Measurements from ENCODE around the gene PRKCZ.

The PRKCZ gene

DNA sequence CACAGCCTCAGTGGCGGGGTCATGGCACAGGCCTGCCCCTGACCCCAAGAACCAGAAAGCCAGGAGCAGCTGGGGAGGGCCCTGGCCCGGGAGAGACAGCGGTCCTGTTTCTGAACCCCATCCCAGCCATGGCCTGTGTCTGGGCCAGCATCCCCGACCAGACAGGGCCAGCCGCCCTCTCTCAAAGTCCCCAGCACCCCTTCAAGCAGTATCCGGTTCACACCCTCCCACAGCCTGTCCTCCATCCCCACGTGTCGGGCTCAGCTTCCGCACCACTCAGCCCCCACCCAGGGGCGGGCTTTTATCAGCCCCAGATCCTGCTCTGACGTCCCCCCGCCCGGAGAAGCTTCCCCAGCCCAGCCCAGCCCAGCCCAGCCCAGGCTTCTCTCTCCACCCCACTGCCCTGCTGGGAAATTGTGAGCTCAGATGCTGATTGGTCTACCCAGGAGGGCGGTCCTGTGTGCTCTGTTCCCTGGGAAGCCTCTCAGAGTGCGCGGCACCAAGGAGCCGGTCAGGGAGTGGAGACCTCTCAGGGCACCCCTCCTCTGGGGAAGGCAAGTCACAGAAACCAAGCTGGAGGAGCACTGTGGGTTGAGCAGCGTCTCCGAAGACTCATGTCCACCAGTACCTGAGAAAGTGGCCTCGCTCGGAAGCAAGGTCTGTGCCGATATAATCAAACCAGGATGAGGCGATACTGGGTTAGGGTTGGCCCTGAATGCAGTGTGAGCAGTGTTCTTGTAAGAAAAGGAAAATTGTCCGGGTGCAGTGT, 149.0 kb downstream of the PRKCZ start:
- peak; percentile 60 for DNase-seq

- no peak for DNase-seq
Observed at GRCh38 chr1:2200308-2200943, 150.2 kb downstream of the PRKCZ start.

DNA sequence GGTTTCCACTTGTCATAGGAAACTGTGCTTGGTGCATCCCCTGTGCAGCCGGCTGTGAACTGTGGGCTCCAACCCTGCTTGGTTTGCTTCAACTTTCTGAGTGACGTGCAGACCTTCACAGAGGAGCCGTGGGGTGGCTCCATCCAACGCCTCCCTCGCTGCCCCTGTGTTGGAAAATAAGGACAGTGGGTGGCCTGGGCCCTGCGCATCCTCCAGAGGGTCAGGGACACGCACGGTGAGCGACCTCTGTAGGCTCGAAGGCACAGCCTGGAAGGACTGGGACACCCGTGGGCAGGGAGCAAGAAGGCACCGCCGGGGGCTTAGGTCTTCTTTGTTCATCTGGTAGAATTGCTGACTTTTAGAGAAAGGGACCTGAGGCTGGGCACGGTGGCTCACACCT, 150.9 kb downstream of the PRKCZ start:
- no peak for DNase-seq

DNA sequence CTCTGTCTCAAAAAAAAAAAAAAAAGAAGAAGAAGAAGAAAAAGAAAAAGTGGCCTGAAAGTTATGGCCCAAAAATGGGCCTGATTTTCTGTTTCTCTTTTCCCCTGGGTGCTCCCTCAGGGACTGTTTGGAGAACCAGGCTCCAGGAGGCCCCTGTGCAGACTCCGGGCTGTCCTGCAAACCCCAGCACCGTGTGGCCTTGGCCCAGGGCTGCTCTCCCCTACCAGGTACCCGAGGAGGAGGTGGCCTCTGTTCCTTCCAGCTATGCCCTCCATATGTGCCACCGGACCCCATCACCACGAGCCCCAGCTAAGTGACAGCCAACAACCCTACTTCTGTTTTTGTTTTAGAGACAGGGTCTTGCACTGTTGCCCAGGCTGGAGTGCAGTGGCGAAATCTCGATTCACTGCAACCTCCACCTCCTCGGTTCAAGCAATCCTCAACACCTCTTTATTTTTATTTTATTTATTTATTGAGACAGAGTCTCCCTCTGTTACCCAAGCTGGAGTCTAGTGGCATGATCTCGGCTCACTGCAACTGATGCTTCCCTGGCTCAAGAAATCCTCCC, 151.9 kb downstream of the PRKCZ start:
- no peak for DNase-seq

DNA sequence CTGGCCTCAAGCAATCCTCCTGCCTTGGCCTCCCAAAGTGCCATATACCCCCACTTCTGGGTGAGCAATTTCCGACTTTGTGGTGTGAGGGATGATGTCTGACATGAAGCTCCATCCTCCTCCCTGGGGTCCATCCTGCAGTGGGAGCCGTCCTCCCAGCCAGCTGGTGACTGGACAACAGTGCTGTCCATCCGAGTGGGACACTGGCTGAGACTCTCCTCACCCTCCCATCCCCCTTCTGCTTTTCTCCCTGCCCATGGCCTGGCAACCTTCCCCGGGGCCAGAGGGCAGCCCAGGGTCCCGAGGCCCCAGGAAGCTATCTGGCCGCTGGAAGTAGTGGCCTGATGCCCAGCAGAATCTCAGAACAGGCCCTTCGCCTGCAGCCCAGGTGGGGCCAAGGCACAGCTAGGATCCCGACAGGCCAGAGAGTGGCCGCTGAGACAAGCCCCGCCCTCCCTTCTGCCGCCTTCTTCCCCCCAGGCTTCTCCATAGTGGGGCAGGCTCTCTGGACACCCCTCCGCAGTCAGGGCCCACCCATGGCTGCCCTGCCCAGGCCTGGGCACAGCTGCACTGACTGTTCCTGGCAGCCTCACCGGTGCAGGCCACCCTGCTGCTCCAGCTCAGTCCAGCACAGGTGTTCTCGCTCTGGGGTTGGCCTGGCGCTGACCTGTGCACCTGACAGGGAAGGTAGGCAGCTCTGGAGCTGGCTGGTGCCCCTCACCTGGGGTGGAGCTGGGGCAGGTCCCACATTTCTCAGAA, 152.8 kb downstream of the PRKCZ start:
- DNase-seq: no peak

- no peak for DNase-seq
Observed at GRCh38 chr1:2203671-2204414, 153.6 kb downstream of the PRKCZ start.

- DNase-seq: peak; percentile 20
Observed at GRCh38 chr1:2204415-2205190, 154.4 kb downstream of the PRKCZ start.

DNA sequence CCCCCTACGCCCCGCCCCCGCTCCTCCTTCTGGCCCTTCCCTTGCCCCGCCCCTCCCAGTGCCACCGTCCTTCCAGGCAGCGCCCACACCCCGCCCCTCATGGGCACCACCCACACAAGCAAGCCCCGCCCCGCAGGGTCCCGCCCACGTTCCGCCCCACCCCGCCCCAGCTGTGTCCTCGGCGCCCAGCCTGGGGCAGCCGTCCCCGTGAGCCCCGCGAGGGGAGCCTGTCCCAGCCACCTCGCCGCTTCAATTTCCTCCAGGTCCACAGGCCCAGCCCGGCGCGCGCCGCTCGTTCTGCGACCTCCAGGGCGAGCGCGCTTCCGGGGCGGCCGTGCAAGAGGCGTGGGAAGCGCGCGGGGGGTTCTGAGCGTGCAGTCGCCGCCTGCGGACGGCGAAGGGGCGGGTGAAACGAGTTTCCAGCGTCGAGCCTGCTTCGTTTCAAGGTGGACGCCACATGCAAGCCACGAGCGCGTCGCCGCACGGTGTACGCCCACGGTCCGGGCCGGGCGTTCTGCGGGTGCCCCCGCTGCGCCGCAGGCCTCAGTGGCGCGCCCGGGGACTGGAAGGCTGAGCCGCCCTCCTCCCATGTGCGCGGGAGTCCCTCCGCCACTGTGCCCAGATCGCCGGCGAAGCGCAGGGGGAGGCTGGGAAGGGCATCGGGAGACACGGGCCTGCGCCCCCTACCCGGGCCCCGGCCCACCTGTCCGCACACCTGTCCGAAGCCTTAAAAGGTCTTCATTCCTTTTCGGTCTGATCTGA, 155.2 kb downstream of the PRKCZ start:
- peak; percentile 72 for DNase-seq

- no peak for DNase-seq
Observed at GRCh38 chr1:2206813-2207487, 156.7 kb downstream of the PRKCZ start.

DNA sequence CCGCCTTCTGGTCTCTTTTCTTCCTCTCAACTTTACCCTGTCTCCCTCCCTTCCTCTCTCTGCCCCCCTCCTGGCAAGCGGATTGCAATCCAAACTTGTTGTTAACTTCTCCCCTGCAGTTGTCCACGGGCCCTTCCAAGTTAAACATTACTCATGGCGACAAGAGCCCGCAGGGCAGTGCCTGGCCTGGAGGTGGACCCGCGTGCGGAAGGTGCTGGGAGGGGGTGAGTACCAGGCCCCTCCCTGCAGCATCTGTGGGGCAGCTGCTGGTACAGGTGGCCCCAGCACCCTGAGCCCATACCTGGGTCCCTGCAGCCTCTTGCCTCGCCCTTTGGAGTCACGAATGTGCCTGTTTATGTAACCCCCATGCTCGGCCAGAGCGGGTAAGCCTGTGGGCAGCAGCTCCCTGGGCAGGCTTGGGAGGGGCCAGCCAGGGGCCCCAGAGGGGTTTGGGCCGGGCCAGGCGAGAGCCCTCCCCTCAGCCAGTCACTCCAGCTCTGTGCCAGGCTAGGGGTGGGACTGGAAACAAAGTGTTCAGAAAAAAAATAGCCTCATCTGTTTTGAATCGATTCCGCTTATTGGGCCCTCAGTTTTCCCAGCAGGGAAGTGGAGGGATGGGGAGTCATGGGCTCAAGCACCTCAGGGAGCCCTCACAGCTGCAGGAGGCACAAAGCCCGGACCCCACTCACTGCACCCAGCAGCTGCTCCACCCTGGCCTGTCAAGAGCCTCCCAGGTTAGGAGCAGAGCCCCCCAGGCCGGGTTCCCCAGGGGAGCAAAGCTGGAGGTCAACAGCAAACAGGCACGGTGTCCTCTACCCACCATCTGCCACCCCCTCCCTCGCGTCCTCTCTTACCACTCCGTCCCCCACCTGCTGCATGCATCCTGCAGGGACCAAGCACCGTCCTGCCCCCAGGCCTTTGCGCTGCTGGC, 158.4 kb downstream of the PRKCZ start:
- DNase-seq: no peak

GRCh38 chr1:2209400-2210083, 159.3 kb downstream of the PRKCZ start:
- DNase-seq: no peak

GRCh38 chr1:2210084-2210653, 160.0 kb downstream of the PRKCZ start:
- no peak for DNase-seq

DNA sequence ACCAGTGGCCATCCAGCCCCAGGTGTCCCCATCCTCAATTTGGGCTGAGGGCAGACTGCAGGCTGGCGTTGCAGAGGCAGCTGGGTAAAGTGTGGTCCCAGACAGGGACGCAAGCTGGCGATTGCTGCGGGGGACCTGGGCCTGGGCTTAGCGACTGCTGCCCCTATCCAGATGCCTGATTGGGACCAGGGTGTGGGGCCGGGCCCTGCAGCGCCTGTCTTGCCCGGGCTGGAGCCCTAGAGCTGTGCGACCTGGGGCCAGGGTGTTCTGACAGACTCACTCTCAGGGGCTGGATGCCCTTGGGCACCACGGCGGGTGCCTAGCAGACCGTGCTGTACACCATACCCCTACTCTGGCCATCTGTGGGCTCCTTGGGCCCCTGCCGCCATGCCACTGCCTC, 160.6 kb downstream of the PRKCZ start:
- no peak for DNase-seq

GRCh38 chr1:2212274-2212531, 162.0 kb downstream of the PRKCZ start:
- no peak for DNase-seq

GRCh38 chr1:2212532-2213491, 162.6 kb downstream of the PRKCZ start:
- no peak for DNase-seq

GRCh38 chr1:2213576-2214505, 163.6 kb downstream of the PRKCZ start:
- no peak for DNase-seq

Data from NCI-H526 treated with DMSO at 0.1 percent for 48 hours (cell line).